A549 (cell line): ENCODE measurements around the gene VAPA. TPM values are rescaled to one million over a fixed set of nuclear protein-coding genes. Genes with fewer than 3 reads are reported as not detected.

Source experiments
- ATAC-seq, 2 experiments: fragments of 200-7000 bp in 1 of 2; fragments of >200 bp in 1 of 2; cut with Nextera tagmentation in 1 of 2; cut with Tn5 transposase in 1 of 2; 3 replicates each; pipeline versions ENCODE4 v1.8.0 to v1.9.1; 2018 to 2020; ENCODE audit warnings: mild to moderate bottlenecking in 1 of 2, moderate library complexity in 1 of 2
- CTCF ChIA-PET: fragments of 300-600 bp; sonication (Branson Sonifier 250); formaldehyde crosslinking; extraction: SDS; loops from one replicate; lab custom pipeline; 2021; ENCODE audit warnings: antibody characterized with exemption, inconsistent platforms; lab: Yijun Ruan, JAX
- POLR2A ChIA-PET: fragments of 350-600 bp; formaldehyde crosslinking; extraction: SDS; loops from one replicate; lab custom pipeline; 2021; ENCODE audit warnings: antibody characterized with exemption, inconsistent platforms; lab: Yijun Ruan, JAX
- DNase-seq, 2 experiments: peaks; one replicate each; pipeline versions ENCODE4 v3.0.0 to v3.0.0-alpha.2; 2011 to 2016; ENCODE audit warnings: low read depth in 1 of 2, low spot score in 1 of 2
- FAIRE-seq: peaks from 2 replicates; lab custom pipeline; 2011; peaks lifted over from hg19 to GRCh38; lab: Jason Lieb, UNC
- H3K27ac ChIP-seq, 2 experiments: fragments of >200 bp; sonication (Bioruptor Twin); formaldehyde crosslinking; 3 replicates each; pipeline ENCODE4 v1.5.1; 2016 to 2017
- H3K4me1 ChIP-seq: fragments of >200 bp; sonication (Bioruptor Twin); formaldehyde crosslinking; 3 replicates; pipeline ENCODE4 v1.6.1; 2016
- H3K4me2 ChIP-seq: fragments of >200 bp; sonication (Bioruptor Twin); formaldehyde crosslinking; 3 replicates; pipeline ENCODE4 v1.6.1; 2016
- H3K4me3 ChIP-seq: fragments of >200 bp; sonication (Bioruptor Twin); formaldehyde crosslinking; 3 replicates; pipeline ENCODE4 v1.5.1; 2016
- H3K9me3 ChIP-seq: fragments of >200 bp; sonication (Bioruptor Twin); formaldehyde crosslinking; 3 replicates; pipeline ENCODE4 v1.6.1; 2016
- CBX2 ChIP-seq: fragments of 200-600 bp; sonication (generic); IDR thresholded peaks from 2 replicates; pipeline ENCODE4 v1.6.1; 2016; ENCODE audit warnings: low read depth, mild to moderate bottlenecking, borderline replicate concordance
- CBX8 ChIP-seq: fragments of 200-600 bp; sonication (generic); IDR thresholded peaks from 2 replicates; pipeline ENCODE4 v1.6.1; 2016
- CHD4 ChIP-seq: fragments of 200-600 bp; sonication (generic); IDR thresholded peaks from 2 replicates; pipeline ENCODE4 v1.6.1; 2016; ENCODE audit warnings: antibody characterized with exemption, mild to moderate bottlenecking, borderline replicate concordance
- E2F6 ChIP-seq: IDR thresholded peaks from 2 replicates; pipeline ENCODE4 v1.6.1; 2012; ENCODE audit warnings: low read depth, borderline replicate concordance
- EHMT2 ChIP-seq: fragments of 200-600 bp; sonication (generic); IDR thresholded peaks from 2 replicates; pipeline ENCODE4 v1.6.1; 2016; ENCODE audit warnings: antibody characterized with exemption, low read depth, mild to moderate bottlenecking, moderate library complexity
- ELK1 ChIP-seq: fragments of 150-350 bp; IDR thresholded peaks from 2 replicates; pipeline ENCODE4 v1.6.1; 2014; ENCODE audit warnings: low read depth, mild to moderate bottlenecking, low read length
- ESRRA ChIP-seq: fragments of 150-350 bp; IDR thresholded peaks from 2 replicates; pipeline ENCODE4 v1.6.1; 2014; ENCODE audit warnings: mild to moderate bottlenecking, low read length, borderline replicate concordance
- FOXS1 ChIP-seq: fragments of 250-450 bp; sonication (Bioruptor Pico); IDR thresholded peaks from 2 replicates; pipeline ENCODE4 v1.5.0; 2020; ENCODE audit warnings: mild to moderate bottlenecking, moderate library complexity
- HOXA7 ChIP-seq: fragments of 250-450 bp; sonication (Bioruptor Pico); IDR thresholded peaks from 2 replicates; pipeline ENCODE4 v1.5.0; 2020; ENCODE audit warnings: mild to moderate bottlenecking, moderate library complexity
- HOXB5 ChIP-seq: fragments of 250-450 bp; sonication (Bioruptor Pico); IDR thresholded peaks from 2 replicates; pipeline ENCODE4 v1.5.0; 2020; ENCODE audit warnings: mild to moderate bottlenecking, moderate library complexity
- KDM5A ChIP-seq: fragments of 200-600 bp; sonication (generic); IDR thresholded peaks from 2 replicates; pipeline ENCODE4 v1.6.1; 2016; ENCODE audit warnings: antibody characterized with exemption, mild to moderate bottlenecking
- MAX ChIP-seq: IDR thresholded peaks from 2 replicates; pipeline ENCODE4 v1.6.1; 2012
- NFE2L2 ChIP-seq: fragments of 150-350 bp; conservative IDR thresholded peaks from 2 replicates; pipeline ENCODE4 v1.6.1; 2014; ENCODE audit warnings: low read length
- NR3C1 ChIP-seq: fragments of >200 bp; sonication (Bioruptor Twin); formaldehyde crosslinking; IDR thresholded peaks from 3 replicates; pipeline ENCODE4 v1.6.1; 2017
- PHF8 ChIP-seq: fragments of 200-600 bp; sonication (generic); IDR thresholded peaks from 2 replicates; pipeline ENCODE4 v1.6.1; 2016; ENCODE audit warnings: low read depth, mild to moderate bottlenecking, antibody characterized with exemption, moderate library complexity, borderline replicate concordance
- POLR2AphosphoS2 ChIP-seq: conservative IDR thresholded peaks from 2 replicates; pipeline ENCODE4 v1.6.1; 2012; ENCODE audit warnings: low read length, improper control_type of control experiment, inconsistent platforms
- RARB ChIP-seq: fragments of 250-450 bp; sonication (Bioruptor Pico); IDR thresholded peaks from 2 replicates; pipeline ENCODE4 v1.8.0; 2021; ENCODE audit warnings: mild to moderate bottlenecking, moderate library complexity
- RNF2 ChIP-seq: fragments of 200-600 bp; sonication (generic); IDR thresholded peaks from 2 replicates; pipeline ENCODE4 v1.6.1; 2016; ENCODE audit warnings: low read depth, mild to moderate bottlenecking, antibody characterized with exemption, moderate library complexity, borderline replicate concordance
- SMC3 ChIP-seq: fragments of >200 bp; sonication (Bioruptor Twin); formaldehyde crosslinking; IDR thresholded peaks from 3 replicates; pipeline ENCODE4 v1.6.1; 2018; ENCODE audit warnings: inconsistent platforms
- ZNF302 ChIP-seq: fragments of 250-450 bp; sonication (Bioruptor Pico); IDR thresholded peaks from 2 replicates; pipeline ENCODE4 v1.9.0; 2021; ENCODE audit warnings: inconsistent platforms, mild to moderate bottlenecking, moderate library complexity
- WGBS: methylation state at CpG from one replicate; pipeline ENCODE4 v1.1.6; 2017; ENCODE audit errors: missing lambda C conversion rate; 5-methylcytosine and 5-hydroxymethylcytosine counted together
- polyA plus RNA-seq, 4 experiments: library from polyadenylated mRNA; depleted of rRNA in 3 of 4; stranded (reverse); fragments of >200 nt; fragmentation: RNase III in 1 of 4; extraction: RNeasy Plus Mini Kit Qiagen cat#74134 plus additional on column Dnase treatment in 1 of 4; gene quantifications; 2 replicates in 3 of 4; 3 replicates in 1 of 4; pipeline ENCODE4 v1.2.3, GENCODE V29; 2011 to 2017
- TF ChIP-seq, protein P1 (sequence below): IDR thresholded peaks from 2 replicates; pipeline ENCODE4 v1.6.1; 2012
- TF ChIP-seq, protein P2 (sequence below): fragments of 250-450 bp; sonication (Bioruptor Pico); IDR thresholded peaks from 2 replicates; pipeline ENCODE4 v1.5.0; 2021; ENCODE audit warnings: mild to moderate bottlenecking, moderate library complexity, borderline replicate concordance

VAPA gene
- polyA plus RNA-seq, 2 of the 4 experiments (the other 2 are of a cell fraction), result 161 to 391 TPM

GRCh38 chr18:9965711-9966624, 52.2 kb downstream of the VAPA start:
- no peak overlapping the region for H3K27ac ChIP-seq
- TF ChIP-seq ESRRA (no peak), E2F6 (no peak), EHMT2 (no peak), RARB (CRISPR knock-in tag) (no peak), CBX2 (no peak), ZNF302 (CRISPR knock-in tag) (no peak), POLR2AphosphoS2 (no peak), PHF8 (no peak), FOXS1 (CRISPR knock-in tag) (no peak), MAX (no peak), HOXB5 (no peak), RNF2 (no peak), HOXA7 (CRISPR knock-in tag) (no peak), ELK1 (no peak), NFE2L2 (no peak), KDM5A (no peak), NR3C1 (no peak)
- TF ChIP-seq, protein P1, sequence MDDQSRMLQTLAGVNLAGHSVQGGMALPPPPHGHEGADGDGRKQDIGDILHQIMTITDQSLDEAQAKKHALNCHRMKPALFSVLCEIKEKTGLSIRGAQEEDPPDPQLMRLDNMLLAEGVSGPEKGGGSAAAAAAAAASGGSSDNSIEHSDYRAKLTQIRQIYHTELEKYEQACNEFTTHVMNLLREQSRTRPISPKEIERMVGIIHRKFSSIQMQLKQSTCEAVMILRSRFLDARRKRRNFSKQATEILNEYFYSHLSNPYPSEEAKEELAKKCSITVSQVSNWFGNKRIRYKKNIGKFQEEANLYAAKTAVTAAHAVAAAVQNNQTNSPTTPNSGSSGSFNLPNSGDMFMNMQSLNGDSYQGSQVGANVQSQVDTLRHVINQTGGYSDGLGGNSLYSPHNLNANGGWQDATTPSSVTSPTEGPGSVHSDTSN, result no peak
- TF ChIP-seq, protein P2, sequence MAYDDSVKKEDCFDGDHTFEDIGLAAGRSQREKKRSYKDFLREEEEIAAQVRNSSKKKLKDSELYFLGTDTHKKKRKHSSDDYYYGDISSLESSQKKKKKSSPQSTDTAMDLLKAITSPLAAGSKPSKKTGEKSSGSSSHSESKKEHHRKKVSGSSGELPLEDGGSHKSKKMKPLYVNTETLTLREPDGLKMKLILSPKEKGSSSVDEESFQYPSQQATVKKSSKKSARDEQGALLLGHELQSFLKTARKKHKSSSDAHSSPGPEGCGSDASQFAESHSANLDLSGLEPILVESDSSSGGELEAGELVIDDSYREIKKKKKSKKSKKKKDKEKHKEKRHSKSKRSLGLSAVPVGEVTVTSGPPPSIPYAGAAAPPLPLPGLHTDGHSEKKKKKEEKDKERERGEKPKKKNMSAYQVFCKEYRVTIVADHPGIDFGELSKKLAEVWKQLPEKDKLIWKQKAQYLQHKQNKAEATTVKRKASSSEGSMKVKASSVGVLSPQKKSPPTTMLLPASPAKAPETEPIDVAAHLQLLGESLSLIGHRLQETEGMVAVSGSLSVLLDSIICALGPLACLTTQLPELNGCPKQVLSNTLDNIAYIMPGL (CRISPR knock-in tag), result no peak
- TF ChIP-seq, all 56 proteins: peak for 0
- ChIA-PET CTCF (interaction anchor here (0.6 to 1.3 kb wide), 2 partner anchors 517 to 554 kb away, joined by 3 read pairs; no protein-coding TSS in a partner anchor), POLR2A (no interaction called here)
- Histone ChIP-seq H3K4me1 (no peaks in the 10 kb centered on the region), H3K4me3 (no peak overlapping the region), H3K4me2 (no peak overlapping the region), H3K9me3 (no peaks in the 10 kb centered on the region)
- WGBS, result 83% methylated on average over 5 of the region's 9 CpGs
- ATAC-seq, result no peak
- no peak for FAIRE-seq
- no peak for DNase-seq

DNA sequence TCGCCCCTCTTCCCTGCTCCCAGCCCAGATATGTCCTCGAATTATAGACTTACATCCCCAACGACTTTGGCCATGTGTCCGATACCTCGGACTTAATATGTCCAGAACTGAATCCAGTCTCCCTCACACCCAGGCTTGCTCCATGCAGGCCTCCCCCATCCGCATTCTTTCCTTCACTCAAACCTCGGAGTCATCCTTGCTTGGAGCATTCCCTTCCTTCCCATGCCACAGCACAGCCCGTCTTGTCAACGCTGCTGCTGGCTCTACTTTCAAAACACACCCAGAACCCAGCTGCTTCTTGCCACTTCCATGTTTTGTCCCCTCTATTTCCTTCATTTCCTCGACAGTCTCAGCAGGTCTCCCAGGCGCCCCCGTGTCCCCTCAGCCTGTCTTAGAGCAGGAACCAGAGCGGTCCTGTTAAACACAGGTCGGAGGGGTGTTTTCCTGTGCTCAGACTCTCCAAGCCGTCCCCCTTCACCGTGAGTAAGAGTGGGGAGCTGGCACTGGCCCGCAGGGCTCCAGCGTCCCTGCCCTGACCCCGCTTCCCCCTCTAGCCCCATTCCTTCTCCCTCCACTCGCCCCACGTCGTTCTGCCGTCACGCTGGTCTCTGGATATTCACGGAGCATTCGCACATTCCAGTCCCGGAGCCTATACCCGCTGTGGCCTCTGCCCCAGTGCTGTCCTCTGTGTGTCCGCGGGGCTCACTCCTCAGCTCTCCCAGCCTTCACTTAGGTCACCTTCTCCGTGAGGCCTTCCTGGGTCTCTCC, 54.4 kb downstream of the VAPA start:
- 81% methylated on average over 30 of the region's 31 CpGs for WGBS
- no peak for TF ChIP-seq SMC3
- TF ChIP-seq CHD4, result no peak
- no peak for TF ChIP-seq ZNF302 (CRISPR knock-in tag)
- no peak for TF ChIP-seq CBX8
- Histone ChIP-seq H3K27ac (no peak overlapping the region), H3K4me3 (no peak overlapping the region), H3K4me2 (no peak overlapping the region), H3K4me1 (no peaks in the 10 kb centered on the region), H3K9me3 (no peaks in the 10 kb centered on the region)
- FAIRE-seq (no peak), ATAC-seq (no peak), DNase-seq (no peak)
- POLR2A ChIA-PET, result no interaction called here
- CTCF ChIA-PET, result interaction anchor here (8.8 kb wide), 1 partner anchor 549 kb away, joined by 116 read pairs; no protein-coding TSS in a partner anchor
